Measurements from ENCODE around the gene RNASEH2A. TPM values are rescaled to one million over a fixed set of nuclear protein-coding genes. Genes with fewer than 3 reads are reported as not detected.
"Not testable (repeated sequence)": the region's sequence is repeated elsewhere in the genome, so short reads cannot be mapped to it uniquely, and the experiment has no call there.

RNASEH2A gene
- total RNA-seq, 2 experiments from 2014 or later = 34.8 to 38.4 TPM

- ChIA-PET POLR2A (interaction anchor here (1.0 to 14.7 kb wide), 2 partner anchors 16 to 21 kb away, joined by 3 to 574 read pairs; partner anchors contain the start of gene HOOK2), CTCF (interaction anchor here (0.6 to 13.9 kb wide), 8 partner anchors 9 to 100 kb away, joined by 3 to 419 read pairs (median 6); partner anchors contain the start of genes HOOK2 and RNASEH2A)
- Mint-ChIP-seq H3K4me3 (no peak overlapping the region), H3K27me3 (no peaks in the 10 kb centered on the region), H3K4me1 (peaks cover 44% of the 10 kb centered on the region), H3K9me3 (no peaks in the 10 kb centered on the region), H3K27ac (no peak overlapping the region), H3K36me3 (ENCODE audit: low read depth) (peaks cover 36% of the 10 kb centered on the region)
- no peak for DNase-seq
These were observed 9.2 kb upstream of the RNASEH2A start for GRCh38 chr19:12797141-12797587.

- not testable (repeated sequence) for H3K4me3 Mint-ChIP-seq, DNase-seq, H3K27me3 Mint-ChIP-seq, H3K27ac Mint-ChIP-seq, H3K9me3 Mint-ChIP-seq
- H3K36me3 Mint-ChIP-seq (ENCODE audit: low read depth) = peaks cover 33% of the 10 kb centered on the region
- ChIA-PET POLR2A (interaction anchor here (14.7 kb wide), 1 partner anchor 21 kb away, joined by 574 read pairs; the partner anchor contains the start of gene HOOK2), CTCF (interaction anchor here (0.6 to 13.9 kb wide), 8 partner anchors 9 to 101 kb away, joined by 3 to 419 read pairs (median 6); partner anchors contain the start of genes HOOK2 and RNASEH2A)
- peaks cover 49% of the 10 kb centered on the region for H3K4me1 Mint-ChIP-seq
These were observed 8.8 kb upstream of the RNASEH2A start for GRCh38 chr19:12797607-12798006.

- Mint-ChIP-seq H3K27ac (no peak overlapping the region), H3K27me3 (no peaks in the 10 kb centered on the region), H3K36me3 (ENCODE audit: low read depth) (peaks cover 25% of the 10 kb centered on the region), H3K9me3 (no peaks in the 10 kb centered on the region), H3K4me1 (peaks cover 40% of the 10 kb centered on the region), H3K4me3 (peak overlapping the region; percentile 24)
- ChIA-PET POLR2A (interaction anchor here (1.0 to 14.7 kb wide), 6 partner anchors 8 to 85 kb away, joined by 3 to 574 read pairs (median 12); partner anchors contain the start of genes HOOK2, JUNB and TRIR), CTCF (interaction anchor here (0.6 to 13.9 kb wide), 7 partner anchors 22 to 170 kb away, joined by 3 to 419 read pairs (median 5); no protein-coding TSS in a partner anchor)
- DNase-seq = no peak
These were observed 6.5 kb upstream of the RNASEH2A start for GRCh38 chr19:12799742-12800465.

GRCh38 chr19:12800466-12800770, 6.0 kb upstream of the RNASEH2A start:
- no peak for DNase-seq
- H3K36me3 Mint-ChIP-seq (ENCODE audit: low read depth) = peaks cover 25% of the 10 kb centered on the region
- H3K9me3 Mint-ChIP-seq = no peaks in the 10 kb centered on the region
- H3K27ac Mint-ChIP-seq = peak overlapping the region; percentile 50
- H3K4me1 Mint-ChIP-seq = peaks cover 40% of the 10 kb centered on the region
- H3K4me3 Mint-ChIP-seq = peak overlapping the region; percentile 87
- CTCF ChIA-PET = interaction anchor here (1.4 to 13.9 kb wide), 4 partner anchors 23 to 48 kb away, joined by 5 to 419 read pairs (median 94); no protein-coding TSS in a partner anchor
- H3K27me3 Mint-ChIP-seq = no peaks in the 10 kb centered on the region
- POLR2A ChIA-PET = interaction anchor here (0.7 to 14.7 kb wide), 7 partner anchors 8 to 137 kb away, joined by 3 to 574 read pairs (median 9); partner anchors contain the start of genes CALR, HOOK2, JUNB and TRIR

GRCh38 chr19:12800923-12801465, 5.4 kb upstream of the RNASEH2A start:
- H3K36me3 Mint-ChIP-seq (ENCODE audit: low read depth) = peaks cover 25% of the 10 kb centered on the region
- H3K9me3 Mint-ChIP-seq = no peaks in the 10 kb centered on the region
- peak; percentile 34 for DNase-seq
- H3K27ac Mint-ChIP-seq = peak overlapping the region; percentile 64
- peak overlapping the region; percentile 87 for H3K4me3 Mint-ChIP-seq
- CTCF ChIA-PET = interaction anchor here (1.4 to 13.9 kb wide), 3 partner anchors 24 to 46 kb away, joined by 5 to 419 read pairs (median 183); no protein-coding TSS in a partner anchor
- H3K4me1 Mint-ChIP-seq = peaks cover 37% of the 10 kb centered on the region
- POLR2A ChIA-PET = interaction anchor here (0.7 to 14.7 kb wide), 8 partner anchors 9 to 137 kb away, joined by 3 to 574 read pairs (median 6); partner anchors contain the start of genes CALR, HOOK2, JUNB and TRIR
- H3K27me3 Mint-ChIP-seq = no peaks in the 10 kb centered on the region

GRCh38 chr19:12801466-12802266, 4.7 kb upstream of the RNASEH2A start, which contains the start of the genes PRDX2 and THSD8:
Gene PRDX2, minus strand, starts transcription at chr19:12801800. Its CDS starts 539 bp downstream, at chr19:12801261.
Gene THSD8, plus strand, starts transcription at chr19:12802069. Its CDS starts 3 bp downstream, at chr19:12802072.
- H3K4me3 Mint-ChIP-seq = peak within 1 kb of the TSS; percentile 87
- H3K27me3 Mint-ChIP-seq = no peaks in the 10 kb centered on the region
- POLR2A ChIA-PET = interaction anchor here (0.7 to 14.7 kb wide), 9 partner anchors 10 to 136 kb away, joined by 3 to 574 read pairs (median 4); partner anchors contain the start of genes GET3, HOOK2, JUNB and TRIR
- H3K27ac Mint-ChIP-seq = peak within 1 kb of the TSS; percentile 64
- CTCF ChIA-PET = interaction anchor here (0.7 to 13.9 kb wide), 5 partner anchors 24 to 84 kb away, joined by 3 to 419 read pairs (median 4); no protein-coding TSS in a partner anchor
- H3K4me1 Mint-ChIP-seq = peaks cover 37% of the 10 kb centered on the region
- peaks cover 23% of the 10 kb centered on the region for H3K36me3 Mint-ChIP-seq (ENCODE audit: low read depth)
- no peaks in the 10 kb centered on the region for H3K9me3 Mint-ChIP-seq
- peak; percentile 83 for DNase-seq

- Mint-ChIP-seq H3K27me3 (no peaks in the 10 kb centered on the region), H3K9me3 (no peaks in the 10 kb centered on the region), H3K4me1 (peaks cover 43% of the 10 kb centered on the region), H3K27ac (peak overlapping the region; percentile 18), H3K4me3 (peak overlapping the region; percentile 87), H3K36me3 (ENCODE audit: low read depth) (peaks cover 27% of the 10 kb centered on the region)
- ChIA-PET POLR2A (interaction anchor here (0.7 to 14.7 kb wide), 8 partner anchors 10 to 135 kb away, joined by 3 to 574 read pairs (median 6); partner anchors contain the start of genes GET3, HOOK2, JUNB and TRIR), CTCF (interaction anchor here (0.7 to 13.9 kb wide), 6 partner anchors 11 to 83 kb away, joined by 3 to 419 read pairs (median 4); partner anchors contain the start of gene JUNB)
- no peak for DNase-seq
These were observed 3.9 kb upstream of the RNASEH2A start for GRCh38 chr19:12802267-12803106.

- Mint-ChIP-seq H3K4me3 (no peak overlapping the region), H3K9me3 (no peaks in the 10 kb centered on the region), H3K27ac (no peak overlapping the region), H3K36me3 (ENCODE audit: low read depth) (peaks cover 31% of the 10 kb centered on the region), H3K27me3 (no peaks in the 10 kb centered on the region), H3K4me1 (peaks cover 47% of the 10 kb centered on the region)
- CTCF ChIA-PET = interaction anchor here (1.6 to 13.9 kb wide), 2 partner anchors 26 to 41 kb away, joined by 5 to 419 read pairs; no protein-coding TSS in a partner anchor
- POLR2A ChIA-PET = interaction anchor here (0.9 to 14.7 kb wide), 4 partner anchors 9 to 70 kb away, joined by 3 to 574 read pairs (median 36); partner anchors contain the start of genes HOOK2, JUNB and TRIR
- DNase-seq = no peak
These were observed 2.3 kb upstream of the RNASEH2A start for GRCh38 chr19:12804051-12804450.

GRCh38 chr19:12815088-12815487, 8.7 kb downstream of the RNASEH2A start:
- Mint-ChIP-seq H3K4me3 (no peak overlapping the region), H3K9me3 (no peaks in the 10 kb centered on the region), H3K27ac (no peak overlapping the region), H3K4me1 (no peaks in the 10 kb centered on the region), H3K27me3 (no peaks in the 10 kb centered on the region), H3K36me3 (ENCODE audit: low read depth) (peaks cover 24% of the 10 kb centered on the region)
- ChIA-PET CTCF (interaction anchor here (0.6 to 0.7 kb wide), 2 partner anchors 14 to 147 kb away, joined by 3 to 6 read pairs; no protein-coding TSS in a partner anchor), POLR2A (no interaction called here)
- DNase-seq = no peak

- H3K9me3 Mint-ChIP-seq, H3K4me1 Mint-ChIP-seq, H3K4me3 Mint-ChIP-seq, DNase-seq, H3K27me3 Mint-ChIP-seq, CTCF ChIA-PET, H3K27ac Mint-ChIP-seq: not testable (repeated sequence)
- POLR2A ChIA-PET = interaction anchor here (1.4 kb wide), 1 partner anchor 24 kb away, joined by 4 read pairs; no protein-coding TSS in a partner anchor
- peaks cover 20% of the 10 kb centered on the region for H3K36me3 Mint-ChIP-seq (ENCODE audit: low read depth)
These were observed 10.8 kb downstream of the RNASEH2A start for GRCh38 chr19:12817188-12817587.

- not testable (repeated sequence) for H3K27ac Mint-ChIP-seq, H3K4me1 Mint-ChIP-seq, DNase-seq, H3K27me3 Mint-ChIP-seq, H3K9me3 Mint-ChIP-seq, H3K4me3 Mint-ChIP-seq
- peaks cover 16% of the 10 kb centered on the region for H3K36me3 Mint-ChIP-seq (ENCODE audit: low read depth)
- CTCF ChIA-PET = interaction anchor here (0.6 to 0.7 kb wide), 2 partner anchors 45 to 207 kb away, joined by 3 to 4 read pairs; partner anchors contain the start of genes ZNF490 and ZNF791
- POLR2A ChIA-PET = interaction anchor here (1.4 kb wide), 1 partner anchor 25 kb away, joined by 4 read pairs; no protein-coding TSS in a partner anchor
These were observed 11.4 kb downstream of the RNASEH2A start for GRCh38 chr19:12817810-12818209.
